ENCODE results near the gene OR4F6.

DNA sequence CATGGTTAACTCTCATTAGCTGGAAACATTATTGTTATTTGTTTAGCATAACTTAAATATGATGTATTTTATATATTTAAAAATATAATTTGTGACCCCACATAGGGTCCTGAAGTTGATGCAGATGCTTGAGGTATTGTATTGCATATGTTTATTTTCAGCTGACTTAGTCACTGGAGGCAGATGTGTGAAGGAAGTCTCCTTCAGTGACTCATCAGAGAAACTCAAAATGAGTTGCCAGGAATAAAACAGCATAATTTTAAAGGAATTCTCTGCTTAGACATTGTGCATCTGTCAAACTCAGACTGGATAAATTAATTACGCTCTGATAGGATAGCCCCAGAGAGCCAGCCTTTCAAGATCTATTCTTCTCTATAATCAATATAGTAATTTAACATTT is 7.9 kb upstream of the OR4F6 start:
- no peak for TF ChIP-seq POLR2A (IDR thresholded peaks at IDR 0.05)
- TF ChIP-seq, protein P1, sequence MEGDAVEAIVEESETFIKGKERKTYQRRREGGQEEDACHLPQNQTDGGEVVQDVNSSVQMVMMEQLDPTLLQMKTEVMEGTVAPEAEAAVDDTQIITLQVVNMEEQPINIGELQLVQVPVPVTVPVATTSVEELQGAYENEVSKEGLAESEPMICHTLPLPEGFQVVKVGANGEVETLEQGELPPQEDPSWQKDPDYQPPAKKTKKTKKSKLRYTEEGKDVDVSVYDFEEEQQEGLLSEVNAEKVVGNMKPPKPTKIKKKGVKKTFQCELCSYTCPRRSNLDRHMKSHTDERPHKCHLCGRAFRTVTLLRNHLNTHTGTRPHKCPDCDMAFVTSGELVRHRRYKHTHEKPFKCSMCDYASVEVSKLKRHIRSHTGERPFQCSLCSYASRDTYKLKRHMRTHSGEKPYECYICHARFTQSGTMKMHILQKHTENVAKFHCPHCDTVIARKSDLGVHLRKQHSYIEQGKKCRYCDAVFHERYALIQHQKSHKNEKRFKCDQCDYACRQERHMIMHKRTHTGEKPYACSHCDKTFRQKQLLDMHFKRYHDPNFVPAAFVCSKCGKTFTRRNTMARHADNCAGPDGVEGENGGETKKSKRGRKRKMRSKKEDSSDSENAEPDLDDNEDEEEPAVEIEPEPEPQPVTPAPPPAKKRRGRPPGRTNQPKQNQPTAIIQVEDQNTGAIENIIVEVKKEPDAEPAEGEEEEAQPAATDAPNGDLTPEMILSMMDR (IDR thresholded peaks at IDR 0.05), result no peak
- no peak for TF ChIP-seq POLR2AphosphoS5 (IDR thresholded peaks at IDR 0.05)

Data from prostate gland (tissue), 2 donors.